ENCODE measurements around the gene NSRP1.
"Not testable (repeated sequence)": the region's sequence is repeated elsewhere in the genome, so short reads cannot be mapped to it uniquely, and the experiment has no call there.

NSRP1 gene

GRCh38 chr17:30229012-30229411 is 112.4 kb downstream of the NSRP1 start:
- H3K36me3 Mint-ChIP-seq (ENCODE audit: low read depth) = no peaks in the 10 kb centered on the region
- peaks cover 41% of the 10 kb centered on the region for H3K27me3 Mint-ChIP-seq (ENCODE audit: low read depth)
- no peaks in the 10 kb centered on the region for H3K9me3 Mint-ChIP-seq
- no peak overlapping the region for H3K27ac Mint-ChIP-seq
- no peak overlapping the region for H3K4me3 Mint-ChIP-seq
- no peaks in the 10 kb centered on the region for H3K4me1 Mint-ChIP-seq (ENCODE audit: low read depth)

GRCh38 chr17:30230009-30230408 is 113.4 kb downstream of the NSRP1 start:
- peaks cover 51% of the 10 kb centered on the region for H3K27me3 Mint-ChIP-seq (ENCODE audit: low read depth)
- H3K9me3 Mint-ChIP-seq; H3K27ac Mint-ChIP-seq; H3K4me3 Mint-ChIP-seq; H3K4me1 Mint-ChIP-seq (ENCODE audit: low read depth); H3K36me3 Mint-ChIP-seq (ENCODE audit: low read depth): not testable (repeated sequence)

DNA sequence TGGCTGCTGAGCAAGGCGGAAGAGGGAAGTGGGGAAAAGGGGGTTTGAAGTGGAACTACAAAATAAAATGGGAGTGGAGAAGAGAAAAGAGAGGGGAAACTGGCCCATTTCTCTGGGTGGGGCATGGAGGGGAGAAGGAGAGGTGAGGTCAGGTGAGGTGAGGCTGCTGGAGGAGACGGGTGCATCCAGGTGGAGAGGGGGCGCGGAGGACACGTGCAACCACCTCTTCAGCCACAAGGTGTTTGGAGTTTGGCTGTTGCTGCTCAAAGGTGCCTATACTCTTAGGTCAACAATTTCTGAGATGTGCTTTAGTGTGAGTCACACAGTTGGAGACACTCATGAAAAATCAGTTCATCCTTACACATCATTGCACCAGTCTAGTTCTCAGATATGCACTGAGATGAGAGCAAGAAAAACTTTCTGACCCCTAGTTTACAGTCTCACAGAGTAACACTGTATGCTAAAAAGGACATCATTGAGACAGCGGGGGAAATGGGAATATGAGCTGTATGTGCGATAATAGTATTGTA is 114.0 kb downstream of the NSRP1 start:
- no peaks in the 10 kb centered on the region for H3K9me3 Mint-ChIP-seq
- H3K27me3 Mint-ChIP-seq (ENCODE audit: low read depth) = peaks cover 49% of the 10 kb centered on the region
- H3K4me3 Mint-ChIP-seq = no peak overlapping the region
- no peak overlapping the region for H3K27ac Mint-ChIP-seq
- peaks cover 6% of the 10 kb centered on the region for H3K4me1 Mint-ChIP-seq (ENCODE audit: low read depth)
- H3K36me3 Mint-ChIP-seq (ENCODE audit: low read depth) = no peaks in the 10 kb centered on the region

GRCh38 chr17:30232015-30232823 is 115.6 kb downstream of the NSRP1 start:
- Mint-ChIP-seq H3K4me1 (ENCODE audit: low read depth) (peaks cover 13% of the 10 kb centered on the region), H3K27ac (no peak overlapping the region), H3K27me3 (ENCODE audit: low read depth) (peaks cover 57% of the 10 kb centered on the region), H3K4me3 (no peak overlapping the region), H3K36me3 (ENCODE audit: low read depth) (no peaks in the 10 kb centered on the region), H3K9me3 (no peaks in the 10 kb centered on the region)

GRCh38 chr17:30232824-30233427 is 116.3 kb downstream of the NSRP1 start:
- no peak overlapping the region for H3K27ac Mint-ChIP-seq

GRCh38 chr17:30234296-30234695 is 117.7 kb downstream of the NSRP1 start:
- H3K4me3 Mint-ChIP-seq = no peak overlapping the region
- no peak overlapping the region for H3K27ac Mint-ChIP-seq
- peaks cover 17% of the 10 kb centered on the region for H3K4me1 Mint-ChIP-seq (ENCODE audit: low read depth)
- H3K27me3 Mint-ChIP-seq (ENCODE audit: low read depth) = peaks cover 78% of the 10 kb centered on the region
- H3K9me3 Mint-ChIP-seq = no peaks in the 10 kb centered on the region
- no peaks in the 10 kb centered on the region for H3K36me3 Mint-ChIP-seq (ENCODE audit: low read depth)

More at GRCh38 chr17:30232824-30233427, 116.3 kb downstream of the NSRP1 start:
- Mint-ChIP-seq H3K36me3 (ENCODE audit: low read depth) (no peaks in the 10 kb centered on the region), H3K9me3 (no peaks in the 10 kb centered on the region), H3K4me3 (no peak overlapping the region), H3K4me1 (ENCODE audit: low read depth) (peaks cover 13% of the 10 kb centered on the region), H3K27me3 (ENCODE audit: low read depth) (peaks cover 64% of the 10 kb centered on the region)

- Mint-ChIP-seq H3K4me1 (ENCODE audit: low read depth) (peaks cover 17% of the 10 kb centered on the region), H3K27ac (no peak overlapping the region), H3K27me3 (ENCODE audit: low read depth) (peaks cover 83% of the 10 kb centered on the region), H3K36me3 (ENCODE audit: low read depth) (no peaks in the 10 kb centered on the region), H3K4me3 (peak overlapping the region; percentile 65), H3K9me3 (no peaks in the 10 kb centered on the region)
These were observed 118.3 kb downstream of the NSRP1 start for GRCh38 chr17:30234964-30235363.

- Mint-ChIP-seq H3K27ac (no peak within 1 kb of the TSS), H3K4me3 (peak within 1 kb of the TSS; percentile 75), H3K36me3 (ENCODE audit: low read depth) (no peaks in the 10 kb centered on the region), H3K4me1 (ENCODE audit: low read depth) (peaks cover 17% of the 10 kb centered on the region), H3K27me3 (ENCODE audit: low read depth) (peaks cover 83% of the 10 kb centered on the region), H3K9me3 (no peaks in the 10 kb centered on the region)
These were observed 119.0 kb downstream of the NSRP1 start, which contains the start of gene SLC6A4 for GRCh38 chr17:30235386-30236296. Gene SLC6A4 (minus strand): TSS chr17:30235697. CDS start chr17:30221958, 13,739 bp downstream.

Data from T-helper 1 cell treated with Interleukin-12 subunit alpha and Interleukin-12 subunit beta and Interleukin-4 antibody, amounts not matched to agents 30 μg/mL and 1 μg/mL, for 36 hours (primary cell).